HG02588 (cell line): ENCODE measurements around the gene RABGAP1L.
"Not testable (repeated sequence)": the region's sequence is repeated elsewhere in the genome, so short reads cannot be mapped to it uniquely, and the experiment has no call there.

Experiments
- ATAC-seq: cut with Tn5 transposase; IDR thresholded peaks from one replicate; pipeline ENCODE4 v1.9.1; 2021; ENCODE audit warnings: mild to moderate bottlenecking, moderate library complexity; ENCODE audit not compliant: unreplicated experiment

The RABGAP1L gene

GRCh38 chr1:174839211-174839610 lies 679.9 kb downstream of the RABGAP1L start:
- ATAC-seq = no peak

- ATAC-seq = no peak
Measured at GRCh38 chr1:174841747-174842146, 682.4 kb downstream of the RABGAP1L start.

GRCh38 chr1:174848593-174849560 lies 689.6 kb downstream of the RABGAP1L start:
- not testable (repeated sequence) for ATAC-seq

GRCh38 chr1:174850726-174851125 lies 691.4 kb downstream of the RABGAP1L start:
- no peak for ATAC-seq

- ATAC-seq = no peak
Measured at GRCh38 chr1:174858301-174858700, 699.0 kb downstream of the RABGAP1L start.

GRCh38 chr1:174870319-174870718 lies 711.0 kb downstream of the RABGAP1L start:
- no peak for ATAC-seq

GRCh38 chr1:174871886-174872285 lies 712.6 kb downstream of the RABGAP1L start:
- ATAC-seq = no peak

- ATAC-seq = no peak
Measured at GRCh38 chr1:174872615-174873058, 713.3 kb downstream of the RABGAP1L start.

- ATAC-seq = peak; percentile 73
Measured at GRCh38 chr1:174874331-174875053, 715.2 kb downstream of the RABGAP1L start.

- ATAC-seq = no peak
Measured at GRCh38 chr1:174875306-174875705, 716.0 kb downstream of the RABGAP1L start.

- no peak for ATAC-seq
Measured at GRCh38 chr1:174877208-174877673, 717.9 kb downstream of the RABGAP1L start.

- no peak for ATAC-seq
Measured at GRCh38 chr1:174880171-174880570, 720.9 kb downstream of the RABGAP1L start.

- no peak for ATAC-seq
Measured at GRCh38 chr1:174883409-174883808, 724.1 kb downstream of the RABGAP1L start.

- ATAC-seq = no peak
Measured at GRCh38 chr1:174884038-174884437, 724.7 kb downstream of the RABGAP1L start.

- ATAC-seq = no peak
Measured at GRCh38 chr1:174884566-174884965, 725.2 kb downstream of the RABGAP1L start.

- ATAC-seq = no peak
Measured at GRCh38 chr1:174890024-174890423, 730.7 kb downstream of the RABGAP1L start.

GRCh38 chr1:174892016-174892415 lies 732.7 kb downstream of the RABGAP1L start:
- ATAC-seq = no peak

- ATAC-seq = no peak
Measured at GRCh38 chr1:174894117-174894762, 734.9 kb downstream of the RABGAP1L start.

GRCh38 chr1:174895610-174896009 lies 736.3 kb downstream of the RABGAP1L start:
- ATAC-seq = not testable (repeated sequence)

GRCh38 chr1:174898102-174898797 lies 738.9 kb downstream of the RABGAP1L start:
- no peak for ATAC-seq
